HG02885 (cell line): ENCODE measurements around the gene PCNX3.
"Not testable (repeated sequence)": the region's sequence is repeated elsewhere in the genome, so short reads cannot be mapped to it uniquely, and the experiment has no call there.

ENCODE experiments used
- ATAC-seq: cut with Tn5 transposase; IDR thresholded peaks from one replicate; pipeline ENCODE4 v1.9.1; 2021; ENCODE audit warnings: mild to moderate bottlenecking; ENCODE audit not compliant: unreplicated experiment, poor library complexity

PCNX3 gene

DNA sequence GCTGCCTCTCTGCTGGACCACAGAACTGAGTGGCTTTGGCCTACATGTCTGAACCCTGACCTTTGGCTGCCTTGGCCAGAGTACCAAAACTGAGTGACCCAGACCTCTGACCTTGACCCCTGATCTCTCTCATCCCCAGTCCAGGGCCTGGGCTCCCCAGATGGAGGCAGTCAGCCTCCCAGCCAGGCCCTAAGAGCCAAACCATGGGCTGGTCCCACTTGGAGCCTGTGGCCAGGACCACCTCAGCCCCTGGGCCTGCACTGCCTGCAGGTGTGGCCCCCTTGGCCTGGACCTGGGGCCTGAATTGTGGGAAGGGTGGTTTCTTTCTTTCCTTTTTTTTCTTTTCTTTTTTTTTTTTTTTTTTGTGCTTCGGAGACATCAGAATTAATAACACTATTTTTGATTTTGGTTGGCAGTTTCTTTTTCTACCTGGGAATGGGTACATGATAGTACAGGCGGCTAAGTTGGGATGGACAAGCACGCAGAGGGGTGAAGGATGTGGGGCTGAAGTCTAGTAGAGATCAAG is 21.5 kb downstream of the PCNX3 start:
- ATAC-seq: no peak

DNA sequence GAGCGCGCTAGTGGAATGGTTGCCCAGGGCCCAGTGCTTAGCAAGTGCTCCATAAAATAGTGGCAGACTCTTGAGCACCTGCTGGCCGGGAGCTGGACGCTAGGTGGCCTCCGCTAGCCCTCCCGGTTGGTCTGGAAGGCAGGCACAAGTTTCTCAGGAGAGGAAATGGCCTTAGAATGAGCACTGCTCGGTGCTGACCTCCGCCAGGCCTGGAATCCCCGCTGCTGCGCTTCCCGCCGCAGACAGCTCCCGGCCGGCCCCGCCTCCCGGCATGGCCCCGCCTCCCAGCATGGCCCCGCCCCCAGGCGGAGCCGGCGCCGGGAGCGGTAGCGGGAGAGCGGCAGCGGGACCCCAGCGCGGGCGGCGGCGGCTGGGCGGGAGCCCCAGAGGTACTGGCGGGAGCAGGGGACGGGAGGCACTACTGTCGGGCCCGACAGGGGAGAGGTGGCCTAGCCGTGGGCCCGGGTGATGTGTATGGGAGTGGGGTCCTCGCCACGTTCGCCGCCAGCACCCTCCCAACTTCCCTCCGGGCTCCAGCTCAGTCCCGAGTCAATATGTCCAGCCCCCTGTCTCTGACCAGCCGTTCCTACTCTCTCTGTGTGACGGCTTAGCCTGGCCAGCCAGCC is 22.3 kb downstream of the PCNX3 start, which contains the start of gene SIPA1:
SIPA1 (plus strand) TSS at position 308 of the 626 bp plus-strand sequence. CDS start 2,821 bp downstream, outside the sequence.
- peak; percentile 51 for ATAC-seq

DNA sequence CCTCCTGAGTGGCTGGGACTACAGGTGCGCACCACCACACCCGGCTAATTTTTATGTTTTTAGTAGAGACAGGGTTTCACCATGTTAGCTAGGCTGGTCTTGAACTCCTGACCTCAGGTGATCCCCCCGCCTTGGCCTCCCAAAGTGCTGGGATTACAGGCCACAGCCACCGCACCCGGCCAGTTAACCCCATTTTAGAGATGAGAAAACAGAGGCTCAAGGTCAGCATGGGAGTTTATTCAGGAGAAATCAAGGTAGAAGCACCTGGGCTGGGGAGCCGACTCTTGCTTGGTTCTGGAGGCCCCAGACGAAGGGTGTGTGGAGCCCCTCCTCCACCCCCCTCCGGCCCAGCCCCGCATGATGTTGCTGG is 23.6 kb downstream of the PCNX3 start:
- not testable (repeated sequence) for ATAC-seq

DNA sequence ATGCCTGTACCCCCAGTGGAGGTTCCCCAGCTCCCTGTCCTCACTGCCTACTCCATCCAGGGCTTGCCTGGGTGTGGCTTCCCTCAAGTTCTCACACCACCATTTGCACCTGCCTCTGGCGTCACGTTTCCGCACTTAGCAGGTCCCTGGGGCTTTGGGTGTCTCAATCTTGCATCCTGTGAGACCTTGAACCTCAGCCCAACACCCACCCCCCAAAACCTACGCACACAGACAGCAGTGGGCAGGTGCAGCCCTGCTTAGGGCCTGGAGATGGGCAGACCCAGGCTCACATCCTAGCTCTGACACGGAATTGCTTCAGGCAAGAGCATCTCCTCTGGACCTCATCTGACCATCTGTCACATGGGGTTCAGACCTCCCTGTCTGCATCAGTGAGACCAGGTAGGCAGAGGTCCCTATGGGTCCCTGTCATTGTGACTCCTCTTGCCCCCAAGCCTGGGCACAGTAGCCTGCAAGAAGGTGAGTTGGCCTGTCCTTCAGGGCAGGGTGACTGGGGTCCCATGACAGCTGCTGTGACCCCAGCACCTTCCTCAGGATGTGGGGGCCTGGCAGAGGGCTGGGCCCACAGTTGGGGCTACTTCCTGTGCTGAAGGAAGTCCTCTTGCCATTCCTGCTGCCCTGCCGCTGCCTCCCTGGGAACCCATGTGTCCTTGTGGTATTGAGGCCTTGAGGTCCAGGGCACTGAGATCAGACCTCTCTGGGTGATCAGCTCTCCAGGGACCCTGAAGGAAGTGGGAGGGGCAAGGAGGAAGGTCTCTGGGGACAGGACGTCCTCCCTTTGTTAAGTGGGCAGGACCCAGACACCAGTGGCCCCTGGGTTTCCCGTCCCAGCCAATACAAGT is 24.3 kb downstream of the PCNX3 start:
- ATAC-seq: peak; percentile 44

DNA sequence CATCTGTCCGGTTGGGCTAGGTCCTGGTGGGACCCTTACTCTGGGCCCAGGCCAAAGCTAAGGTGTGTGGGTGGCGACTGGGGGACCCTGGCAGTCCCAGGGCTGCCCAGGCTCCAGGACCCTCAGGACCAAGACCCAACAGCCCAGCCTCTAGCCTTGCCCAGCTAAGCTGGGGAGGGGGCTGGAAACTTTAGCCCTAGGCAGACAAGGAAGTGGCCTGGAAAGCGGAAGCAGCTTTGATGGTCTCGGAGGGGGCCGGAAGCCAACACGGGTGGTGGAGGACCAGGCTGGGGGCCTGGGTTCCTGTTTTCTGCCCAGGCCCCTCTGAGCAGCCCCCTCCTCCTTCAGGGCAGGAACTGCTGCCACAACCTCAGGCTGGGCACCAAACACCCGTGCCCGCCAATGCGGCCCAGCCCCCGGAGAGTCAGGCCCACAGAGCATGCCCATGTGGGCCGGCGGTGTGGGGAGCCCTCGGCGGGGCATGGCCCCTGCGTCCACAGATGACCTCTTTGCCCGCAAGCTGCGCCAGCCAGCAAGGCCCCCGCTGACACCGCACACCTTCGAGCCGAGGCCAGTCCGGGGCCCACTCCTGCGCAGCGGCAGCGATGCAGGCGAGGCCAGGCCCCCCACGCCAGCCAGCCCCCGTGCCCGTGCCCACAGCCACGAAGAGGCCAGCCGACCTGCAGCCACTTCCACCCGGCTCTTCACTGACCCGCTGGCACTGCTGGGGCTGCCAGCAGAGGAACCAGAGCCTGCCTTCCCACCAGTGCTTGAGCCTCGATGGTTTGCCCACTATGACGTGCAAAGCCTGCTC is 25.1 kb downstream of the PCNX3 start:
- ATAC-seq: peak; percentile 2

DNA sequence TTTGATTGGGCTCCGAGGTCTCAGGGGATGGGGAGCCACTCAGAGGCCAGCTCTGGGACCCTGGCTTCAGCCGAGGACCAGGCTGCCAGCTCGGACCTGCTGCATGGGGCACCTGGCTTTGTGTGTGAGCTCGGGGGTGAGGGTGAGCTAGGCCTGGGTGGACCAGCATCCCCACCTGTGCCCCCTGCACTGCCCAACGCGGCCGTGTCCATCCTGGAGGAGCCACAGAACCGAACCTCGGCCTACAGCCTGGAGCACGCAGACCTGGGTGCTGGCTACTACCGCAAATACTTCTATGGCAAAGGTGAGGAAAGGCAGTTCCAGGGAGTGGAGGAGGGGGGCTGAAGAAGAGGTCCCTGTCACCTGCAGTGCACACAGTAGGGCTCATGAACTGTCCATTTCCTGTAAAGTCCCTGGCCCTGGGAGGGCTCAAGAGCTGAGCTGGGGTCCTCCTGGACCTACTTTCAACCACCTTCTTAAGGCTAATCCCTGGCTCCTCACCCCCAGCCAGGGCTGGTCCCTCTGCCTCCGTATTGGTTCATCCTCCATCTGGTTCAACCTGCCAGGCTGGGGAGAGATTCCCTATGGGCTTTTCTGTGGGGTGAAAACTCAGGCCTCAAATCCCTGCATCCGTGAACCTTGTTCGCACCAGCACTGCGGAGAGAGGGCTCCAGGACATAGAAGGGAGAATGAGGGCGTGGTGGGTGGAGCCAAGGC is 25.9 kb downstream of the PCNX3 start:
- no peak for ATAC-seq

DNA sequence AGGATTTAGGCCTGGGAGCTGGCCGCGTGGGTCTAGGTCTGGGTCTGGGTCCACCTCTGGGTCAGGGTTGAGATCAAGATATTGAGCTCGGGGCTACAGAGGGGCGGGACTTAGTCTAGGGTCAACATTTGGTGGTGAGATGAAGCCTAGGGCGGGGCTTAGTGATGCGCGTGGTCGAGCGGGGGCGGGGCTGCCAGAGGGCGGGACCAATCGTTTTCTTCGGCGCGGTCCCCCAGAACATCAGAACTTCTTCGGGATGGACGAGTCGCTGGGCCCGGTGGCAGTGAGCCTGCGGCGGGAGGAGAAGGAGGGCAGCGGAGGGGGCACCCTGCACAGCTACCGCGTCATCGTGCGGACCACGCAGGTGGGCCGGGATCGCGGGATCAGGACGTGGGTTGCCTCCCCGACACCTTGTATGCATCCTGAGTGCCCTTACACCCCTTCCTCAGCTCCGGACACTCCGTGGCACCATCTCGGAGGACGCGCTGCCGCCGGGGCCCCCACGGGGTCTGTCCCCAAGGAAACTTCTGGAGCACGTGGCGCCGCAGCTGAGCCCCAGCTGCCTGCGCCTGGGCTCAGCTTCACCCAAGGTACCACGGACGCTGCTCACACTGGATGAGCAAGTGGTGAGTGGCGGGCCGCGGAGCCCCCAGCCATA is 26.6 kb downstream of the PCNX3 start:
- no peak for ATAC-seq

DNA sequence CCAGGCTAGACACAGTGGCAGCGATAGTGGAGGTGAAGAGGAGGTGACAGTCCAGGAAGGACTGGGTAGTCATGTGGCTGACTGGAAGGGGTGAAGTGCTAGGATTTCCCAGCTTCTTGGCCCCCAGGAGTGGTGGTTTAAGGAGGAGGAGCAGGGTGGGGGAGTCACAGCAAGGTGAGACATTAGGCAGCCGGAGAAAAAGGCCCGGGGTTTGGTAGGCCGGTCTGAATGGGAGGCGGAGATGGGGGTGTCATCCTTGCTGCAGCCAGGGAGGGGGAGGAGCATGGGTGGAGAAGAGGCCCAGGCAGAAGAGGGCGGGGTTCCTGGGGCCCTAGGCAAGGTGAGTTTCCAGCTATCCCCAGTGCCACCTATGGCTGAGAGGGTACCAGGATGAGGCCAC is 28.4 kb downstream of the PCNX3 start:
- ATAC-seq: no peak

DNA sequence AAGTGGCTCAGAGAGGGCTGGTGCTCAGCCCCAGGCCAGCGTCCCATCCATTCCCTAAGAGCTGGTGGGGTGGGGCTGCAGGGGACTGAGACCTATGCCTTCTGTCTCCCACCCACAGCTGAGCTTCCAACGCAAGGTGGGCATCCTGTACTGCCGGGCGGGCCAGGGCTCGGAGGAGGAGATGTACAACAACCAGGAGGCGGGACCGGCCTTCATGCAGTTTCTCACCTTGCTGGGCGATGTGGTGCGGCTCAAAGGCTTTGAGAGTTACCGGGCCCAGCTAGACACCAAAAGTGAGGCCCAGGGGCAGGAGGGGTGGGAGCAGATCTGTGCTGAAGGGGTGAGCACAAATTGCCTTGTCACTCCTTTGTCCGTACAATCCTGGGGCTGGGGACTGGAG is 29.3 kb downstream of the PCNX3 start:
- no peak for ATAC-seq

DNA sequence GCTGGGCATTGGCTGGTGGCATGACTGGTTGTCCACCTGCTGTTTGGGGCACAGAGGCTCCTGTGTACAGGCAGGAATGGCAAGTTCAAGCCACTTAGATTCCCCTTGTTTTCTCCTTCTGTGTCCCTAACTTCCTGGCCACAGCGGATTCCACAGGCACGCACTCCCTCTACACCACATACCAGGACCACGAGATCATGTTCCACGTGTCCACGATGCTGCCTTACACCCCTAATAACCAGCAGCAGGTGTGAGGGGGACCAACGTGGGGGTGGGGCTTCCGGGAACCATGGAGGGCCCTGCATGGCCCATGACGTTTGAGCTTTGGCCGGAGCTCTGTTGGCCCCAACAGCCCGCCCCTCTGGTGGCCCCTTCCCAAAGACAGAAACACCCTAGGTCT is 30.1 kb downstream of the PCNX3 start:
- ATAC-seq: no peak

DNA sequence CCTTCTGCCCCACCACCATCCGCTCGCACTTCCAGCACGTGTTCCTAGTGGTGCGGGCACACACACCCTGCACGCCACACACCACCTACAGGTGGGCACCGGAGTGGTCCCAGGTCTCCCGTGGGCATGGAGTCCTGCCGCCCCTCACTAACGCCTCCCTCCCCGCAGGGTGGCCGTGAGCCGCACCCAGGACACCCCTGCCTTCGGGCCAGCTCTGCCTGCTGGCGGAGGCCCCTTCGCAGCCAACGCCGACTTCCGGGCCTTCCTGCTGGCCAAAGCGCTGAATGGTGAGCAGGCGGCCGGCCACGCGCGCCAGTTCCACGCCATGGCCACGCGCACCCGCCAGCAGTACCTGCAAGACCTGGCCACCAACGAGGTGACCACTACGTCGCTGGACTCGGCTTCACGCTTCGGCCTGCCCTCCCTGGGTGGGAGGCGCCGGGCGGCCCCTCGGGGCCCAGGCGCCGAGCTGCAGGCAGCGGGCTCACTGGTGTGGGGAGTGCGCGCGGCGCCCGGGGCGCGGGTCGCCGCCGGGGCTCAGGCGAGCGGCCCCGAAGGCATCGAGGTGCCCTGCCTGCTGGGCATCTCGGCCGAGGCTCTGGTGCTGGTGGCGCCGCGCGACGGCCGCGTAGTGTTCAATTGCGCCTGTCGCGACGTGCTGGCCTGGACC is 30.8 kb downstream of the PCNX3 start:
- no peak for ATAC-seq

DNA sequence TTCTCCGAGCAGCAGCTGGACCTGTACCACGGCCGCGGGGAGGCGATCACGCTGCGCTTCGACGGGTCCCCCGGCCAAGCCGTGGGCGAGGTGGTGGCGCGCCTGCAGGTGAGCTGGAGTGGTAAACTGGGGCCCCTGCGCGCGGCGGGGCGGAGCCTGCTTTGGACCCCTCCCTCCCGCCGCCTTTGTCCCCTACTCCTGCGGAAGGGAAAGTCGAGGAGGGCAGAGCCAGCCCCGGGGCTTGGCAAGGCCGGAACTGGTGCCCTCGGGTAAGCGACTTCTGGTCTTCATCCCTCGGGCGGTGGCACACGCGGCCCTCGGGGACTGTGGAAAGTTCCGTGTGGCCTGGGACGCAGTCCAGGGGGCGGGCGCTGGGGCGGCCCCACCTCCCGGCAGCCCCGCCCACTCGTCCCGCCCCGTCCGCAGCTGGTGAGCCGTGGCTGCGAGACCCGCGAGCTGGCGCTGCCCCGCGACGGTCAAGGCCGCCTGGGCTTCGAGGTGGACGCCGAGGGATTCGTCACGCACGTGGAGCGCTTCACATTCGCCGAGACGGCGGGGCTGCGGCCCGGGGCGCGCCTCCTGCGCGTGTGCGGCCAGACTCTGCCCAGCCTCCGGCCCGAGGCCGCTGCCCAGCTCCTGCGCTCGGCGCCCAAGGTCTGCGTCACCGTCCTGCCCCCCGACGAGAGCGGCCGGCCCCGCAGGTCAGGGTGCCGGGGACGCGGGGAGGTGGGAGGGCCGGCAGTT is 31.6 kb downstream of the PCNX3 start:
- ATAC-seq: no peak

DNA sequence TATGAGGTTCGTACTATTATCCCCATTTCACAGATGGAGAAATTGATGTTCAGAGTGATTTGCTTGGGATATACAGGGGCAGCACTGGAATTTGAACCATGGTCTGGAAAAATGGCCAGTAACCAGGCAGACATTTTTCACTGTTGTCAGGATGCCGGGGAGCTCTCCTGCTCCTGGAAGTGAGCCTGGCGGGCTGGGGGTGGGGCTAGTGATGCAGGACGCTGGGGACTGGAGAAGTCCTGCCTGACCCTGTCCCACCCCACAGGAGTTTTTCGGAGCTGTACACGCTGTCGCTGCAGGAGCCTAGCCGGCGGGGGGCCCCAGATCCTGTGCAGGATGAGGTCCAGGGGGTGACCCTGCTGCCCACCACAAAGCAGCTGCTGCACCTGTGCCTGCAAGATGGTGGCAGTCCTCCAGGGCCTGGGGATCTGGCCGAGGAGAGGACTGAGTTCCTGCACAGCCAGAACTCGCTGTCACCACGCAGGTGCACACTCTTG is 33.5 kb downstream of the PCNX3 start:
- ATAC-seq: no peak

DNA sequence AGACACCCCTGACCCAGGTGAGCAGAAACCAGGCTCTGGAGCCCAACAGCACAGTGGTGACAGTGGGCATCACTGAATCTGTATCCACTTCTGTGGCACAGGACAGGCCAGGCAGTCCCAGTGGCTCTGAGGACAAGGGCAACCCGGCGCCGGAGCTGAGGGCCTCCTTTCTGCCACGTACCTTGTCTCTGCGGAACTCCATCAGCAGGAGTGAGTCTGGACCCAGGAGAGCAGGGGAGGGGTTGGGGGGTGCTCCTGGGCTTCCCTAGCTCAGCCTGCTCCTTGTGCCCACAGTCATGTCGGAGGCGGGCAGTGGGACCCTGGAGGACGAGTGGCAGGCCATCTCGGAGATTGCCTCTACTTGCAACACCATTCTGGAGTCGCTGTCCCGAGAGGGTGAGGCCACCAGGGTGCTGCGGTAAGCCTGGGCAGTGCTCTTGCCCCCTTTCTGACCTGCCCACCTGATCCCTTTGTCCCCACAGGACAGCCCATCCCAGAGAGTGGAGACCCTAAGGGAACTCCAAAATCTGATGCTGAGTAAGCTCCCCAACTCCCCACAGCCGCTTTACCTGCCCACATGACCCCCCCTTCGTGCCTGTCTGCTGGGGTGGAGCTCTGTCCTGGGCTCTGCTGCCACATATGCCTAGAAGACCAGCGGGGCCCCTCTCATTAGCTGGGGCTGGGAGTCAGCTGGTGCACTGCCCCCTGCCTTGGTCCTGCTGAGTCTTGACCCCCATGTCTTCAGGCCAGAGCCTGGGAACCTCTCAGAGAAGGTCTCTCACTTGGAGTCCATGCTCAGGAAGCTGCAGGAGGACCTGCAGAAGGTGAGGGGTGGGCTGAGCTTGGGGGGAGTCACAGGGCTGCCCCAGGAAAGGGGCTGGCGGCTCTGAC is 34.3 kb downstream of the PCNX3 start:
- ATAC-seq: no peak

DNA sequence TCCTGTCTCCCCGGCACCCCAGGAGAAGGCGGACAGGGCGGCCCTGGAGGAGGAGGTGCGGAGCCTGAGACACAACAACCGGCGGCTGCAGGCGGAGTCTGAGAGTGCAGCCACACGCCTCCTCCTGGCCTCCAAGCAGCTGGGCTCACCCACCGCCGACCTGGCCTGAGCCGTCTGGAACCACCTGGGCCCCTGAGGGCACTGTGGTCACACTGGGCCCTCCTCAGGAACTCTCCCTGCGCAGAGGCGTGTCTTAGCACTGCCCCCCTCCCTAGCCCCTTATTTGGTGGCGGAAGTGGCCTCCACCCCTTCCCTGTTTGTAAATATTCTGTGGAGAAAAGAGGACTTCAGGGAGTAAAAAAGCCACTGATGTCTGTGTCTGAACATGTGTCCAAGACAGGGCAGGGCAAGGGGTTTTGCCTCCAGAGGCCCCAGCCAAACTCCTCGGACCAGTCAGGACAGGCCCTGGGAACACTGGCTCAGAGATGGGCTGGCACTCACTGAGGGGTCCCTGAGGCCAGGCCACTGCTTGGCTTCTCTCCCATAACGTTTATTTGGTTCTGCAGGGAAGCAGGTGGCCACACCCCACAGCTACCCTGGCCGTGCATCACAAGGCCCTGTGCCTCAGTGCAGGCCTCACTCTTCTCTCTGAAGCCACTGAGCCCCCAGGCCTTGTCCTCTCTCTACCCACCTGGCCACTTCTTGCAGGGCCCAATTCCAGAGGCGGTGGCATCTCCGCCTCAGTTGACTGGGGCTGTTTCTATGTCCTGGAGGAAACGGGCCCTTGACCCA is 35.2 kb downstream of the PCNX3 start:
- ATAC-seq: no peak

DNA sequence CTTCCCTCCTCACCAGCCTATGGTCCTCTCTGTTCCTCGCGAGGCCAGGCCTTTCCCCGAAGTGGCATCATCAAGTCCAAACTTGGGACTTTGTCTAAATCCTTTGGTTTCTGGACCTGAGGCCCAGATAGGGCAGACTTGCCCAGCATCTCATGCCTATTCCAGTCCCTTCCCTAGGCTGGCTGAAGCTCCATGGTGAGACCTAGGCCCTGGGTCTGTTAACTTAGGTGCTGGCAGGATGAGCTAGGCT is 35.7 kb downstream of the PCNX3 start:
- no peak for ATAC-seq
